ENCODE data around the gene RCAN3.
"Not testable (repeated sequence)": the region's sequence is repeated elsewhere in the genome, so short reads cannot be mapped to it uniquely, and the experiment has no call there.

The RCAN3 gene

GRCh38 chr1:24484199-24484598, 18.4 kb upstream of the RCAN3 start:
- DNase-seq (ENCODE audit: extremely low read depth in 1 of 2, low read depth in 1 of 2), result no peak

- no peak for DNase-seq (ENCODE audit: extremely low read depth in 1 of 2, low read depth in 1 of 2)
Observed at GRCh38 chr1:24486331-24487065, 16.1 kb upstream of the RCAN3 start.

GRCh38 chr1:24487455-24487854, 15.2 kb upstream of the RCAN3 start:
- DNase-seq (ENCODE audit: extremely low read depth in 1 of 2, low read depth in 1 of 2), result no peak

GRCh38 chr1:24488159-24488558, 14.5 kb upstream of the RCAN3 start:
- DNase-seq (ENCODE audit: extremely low read depth in 1 of 2, low read depth in 1 of 2), result not testable (repeated sequence)

- no peak for DNase-seq (ENCODE audit: extremely low read depth in 1 of 2, low read depth in 1 of 2)
Observed at GRCh38 chr1:24489674-24490073, 13.0 kb upstream of the RCAN3 start.

GRCh38 chr1:24490101-24490781, 12.4 kb upstream of the RCAN3 start:
- no peak for DNase-seq (ENCODE audit: extremely low read depth in 1 of 2, low read depth in 1 of 2)

GRCh38 chr1:24491577-24492360, 10.9 kb upstream of the RCAN3 start:
- DNase-seq (ENCODE audit: extremely low read depth in 1 of 2, low read depth in 1 of 2), result no peak

GRCh38 chr1:24492935-24493334, 9.7 kb upstream of the RCAN3 start:
- DNase-seq (ENCODE audit: extremely low read depth in 1 of 2, low read depth in 1 of 2), result not testable (repeated sequence)

GRCh38 chr1:24493785-24494184, 8.9 kb upstream of the RCAN3 start:
- no peak for DNase-seq (ENCODE audit: extremely low read depth in 1 of 2, low read depth in 1 of 2)

- no peak for DNase-seq (ENCODE audit: extremely low read depth in 1 of 2, low read depth in 1 of 2)
Observed at GRCh38 chr1:24498589-24498988, 4.0 kb upstream of the RCAN3 start.

GRCh38 chr1:24500448-24501048, 2.1 kb upstream of the RCAN3 start:
- no peak for DNase-seq (ENCODE audit: extremely low read depth in 1 of 2, low read depth in 1 of 2)

- DNase-seq (ENCODE audit: extremely low read depth in 1 of 2, low read depth in 1 of 2), result no peak
Observed at GRCh38 chr1:24501371-24502064, 1.1 kb upstream of the RCAN3 start.

- DNase-seq (ENCODE audit: extremely low read depth in 1 of 2, low read depth in 1 of 2), result peak; percentile 64
Observed at GRCh38 chr1:24502065-24502708, 449 bp upstream of the RCAN3 start.

GRCh38 chr1:24503059-24503751, 569 bp downstream of the RCAN3 start:
- DNase-seq (ENCODE audit: extremely low read depth in 1 of 2, low read depth in 1 of 2), result no peak

GRCh38 chr1:24503870-24504523, 1.4 kb downstream of the RCAN3 start:
- no peak for DNase-seq (ENCODE audit: extremely low read depth in 1 of 2, low read depth in 1 of 2)

GRCh38 chr1:24504560-24504959, 1.9 kb downstream of the RCAN3 start:
- DNase-seq (ENCODE audit: extremely low read depth in 1 of 2, low read depth in 1 of 2), result no peak

- no peak for DNase-seq (ENCODE audit: extremely low read depth in 1 of 2, low read depth in 1 of 2)
Observed at GRCh38 chr1:24505816-24506215, 3.2 kb downstream of the RCAN3 start.

- no peak for DNase-seq (ENCODE audit: extremely low read depth in 1 of 2, low read depth in 1 of 2)
Observed at GRCh38 chr1:24506691-24507381, 4.2 kb downstream of the RCAN3 start.

GRCh38 chr1:24507405-24507804, 4.8 kb downstream of the RCAN3 start:
- DNase-seq (ENCODE audit: extremely low read depth in 1 of 2, low read depth in 1 of 2), result no peak
